WTC11 (cell line): ENCODE data around the gene MROH9. TPM values are rescaled to one million over a fixed set of nuclear protein-coding genes. Genes with fewer than 3 reads are reported as not detected.

Source experiments
- ATAC-seq: fragments of 200-7000 bp; cut with Tn5 transposase; 2 replicates; pipeline ENCODE4 v1.10.0; 2021; ENCODE audit warnings: mild to moderate bottlenecking, moderate library complexity
- CTCF ChIA-PET: fragments of 300-600 bp; sonication (Branson Sonifier 250); formaldehyde crosslinking; loops from one replicate; lab custom pipeline; 2021; ENCODE audit warnings: antibody characterized with exemption; lab: Charles Lee
- POLR2A ChIA-PET: fragments of 350-600 bp; sonication (Branson Sonifier 250); formaldehyde crosslinking; loops from one replicate; lab custom pipeline; 2021; ENCODE audit warnings: antibody characterized with exemption; lab: Charles Lee
- DNase-seq: peaks from one replicate; pipeline ENCODE4 v3.0.0; 2021; ENCODE audit warnings: low spot score
- H3K27ac Mint-ChIP-seq: 2 replicates; pipeline ENCODE4 v1.8.0; 2021; ENCODE audit warnings: mixed read lengths
- H3K27me3 Mint-ChIP-seq: 2 replicates; pipeline ENCODE4 v1.8.0; 2021; ENCODE audit warnings: low read depth, mild to moderate bottlenecking, moderate library complexity, mixed read lengths
- H3K36me3 Mint-ChIP-seq: 2 replicates; pipeline ENCODE4 v1.8.0; 2021; ENCODE audit warnings: mixed read lengths
- H3K4me1 Mint-ChIP-seq: 2 replicates; pipeline ENCODE4 v1.8.0; 2022; ENCODE audit warnings: mixed read lengths
- H3K4me3 Mint-ChIP-seq: 2 replicates; pipeline ENCODE4 v1.8.0; 2021; ENCODE audit warnings: mild to moderate bottlenecking, moderate library complexity, mixed read lengths
- H3K9me3 Mint-ChIP-seq: 2 replicates; pipeline ENCODE4 v1.8.0; 2021; ENCODE audit warnings: mixed read lengths
- ATF1 ChIP-seq: sonication (generic); formaldehyde crosslinking; IDR thresholded peaks from 2 replicates; pipeline ENCODE4 v1.8.1; 2023; ENCODE audit warnings: mild to moderate bottlenecking, moderate library complexity, missing genetic modification reagents
- ATF2 ChIP-seq: sonication (generic); formaldehyde crosslinking; IDR thresholded peaks from 2 replicates; pipeline ENCODE4 v1.8.1; 2022; ENCODE audit warnings: low read depth, missing genetic modification reagents, borderline replicate concordance
- ATF6 ChIP-seq: sonication (generic); formaldehyde crosslinking; IDR thresholded peaks from 2 replicates; pipeline ENCODE4 v1.8.1; 2023; ENCODE audit warnings: mild to moderate bottlenecking, missing genetic modification reagents
- CREB1 ChIP-seq: sonication (generic); formaldehyde crosslinking; IDR thresholded peaks from 2 replicates; pipeline ENCODE4 v1.8.0; 2023; ENCODE audit warnings: mild to moderate bottlenecking, missing genetic modification reagents
- E2F5 ChIP-seq: sonication (generic); formaldehyde crosslinking; IDR thresholded peaks from 2 replicates; pipeline ENCODE4 v1.8.1; 2022; ENCODE audit warnings: mild to moderate bottlenecking, moderate library complexity, missing genetic modification reagents
- ELF4 ChIP-seq: sonication (generic); formaldehyde crosslinking; IDR thresholded peaks from 2 replicates; pipeline ENCODE4 v1.8.1; 2022; ENCODE audit warnings: low read depth, mild to moderate bottlenecking, moderate library complexity, missing genetic modification reagents
- ERG ChIP-seq: fragments of 250-450 bp; sonication (Bioruptor Pico); IDR thresholded peaks from 2 replicates; pipeline ENCODE4 v1.8.0; 2021; ENCODE audit warnings: mild to moderate bottlenecking
- FOXK1 ChIP-seq: sonication (generic); formaldehyde crosslinking; IDR thresholded peaks from 2 replicates; pipeline ENCODE4 v1.8.0; 2022; ENCODE audit warnings: mild to moderate bottlenecking, moderate library complexity, missing genetic modification reagents
- FOXP1 ChIP-seq: sonication (generic); formaldehyde crosslinking; IDR thresholded peaks from 2 replicates; pipeline ENCODE4 v1.8.0; 2022; ENCODE audit warnings: missing genetic modification reagents, mild to moderate bottlenecking, moderate library complexity, borderline replicate concordance
- GRHL2 ChIP-seq: fragments of 250-450 bp; sonication (Bioruptor Pico); IDR thresholded peaks from 2 replicates; pipeline ENCODE4 v1.8.0; 2022; ENCODE audit warnings: mild to moderate bottlenecking, moderate library complexity; ENCODE audit not compliant: insufficient replicate concordance, severe bottlenecking
- HMGA2 ChIP-seq: fragments of 250-450 bp; sonication (Bioruptor Pico); IDR thresholded peaks from 2 replicates; pipeline ENCODE4 v1.4.0; 2021; ENCODE audit warnings: mild to moderate bottlenecking, moderate library complexity
- IRF1 ChIP-seq: sonication (generic); formaldehyde crosslinking; IDR thresholded peaks from 2 replicates; pipeline ENCODE4 v1.8.0; 2023; ENCODE audit warnings: missing genetic modification reagents
- JUN ChIP-seq: sonication (generic); formaldehyde crosslinking; IDR thresholded peaks from 2 replicates; pipeline ENCODE4 v1.8.0; 2023; ENCODE audit warnings: mild to moderate bottlenecking, missing genetic modification reagents
- MXD4 ChIP-seq: fragments of 250-450 bp; sonication (Bioruptor Pico); IDR thresholded peaks from 2 replicates; pipeline ENCODE4 v1.8.0; 2021; ENCODE audit warnings: mild to moderate bottlenecking, moderate library complexity, borderline replicate concordance
- NFATC4 ChIP-seq: fragments of 250-450 bp; sonication (Bioruptor Pico); IDR thresholded peaks from 2 replicates; pipeline ENCODE4 v1.9.0; 2021; ENCODE audit warnings: mild to moderate bottlenecking
- OVOL2 ChIP-seq: fragments of 250-450 bp; sonication (Bioruptor Pico); IDR thresholded peaks from 2 replicates; pipeline ENCODE4 v1.9.0; 2021; ENCODE audit warnings: mild to moderate bottlenecking, borderline replicate concordance
- TP53 ChIP-seq: sonication (generic); formaldehyde crosslinking; IDR thresholded peaks from 2 replicates; pipeline ENCODE4 v1.8.1; 2023; ENCODE audit warnings: mild to moderate bottlenecking, missing genetic modification reagents
- ZMAT4 ChIP-seq: fragments of 250-450 bp; sonication (Bioruptor Pico); IDR thresholded peaks from 2 replicates; pipeline ENCODE4 v1.9.0; 2021; ENCODE audit warnings: mild to moderate bottlenecking
- ZNF121 ChIP-seq: sonication (generic); formaldehyde crosslinking; IDR thresholded peaks from 2 replicates; pipeline ENCODE4 v1.8.0; 2023; ENCODE audit warnings: missing genetic modification reagents
- total RNA-seq: library from RNA; stranded (reverse); gene quantifications from 3 replicates; pipeline ENCODE4 v1.2.3, GENCODE V29; 2021

Gene MROH9
- total RNA-seq, 1 experiment from 2014 or later = not detected

- Mint-ChIP-seq H3K27me3 (no peaks in the 10 kb centered on the region), H3K4me1 (no peaks in the 10 kb centered on the region), H3K36me3 (no peaks in the 10 kb centered on the region), H3K9me3 (no peaks in the 10 kb centered on the region), H3K27ac (no peak overlapping the region), H3K4me3 (no peak overlapping the region)
- POLR2A ChIA-PET = no interaction called here
- DNase-seq = no peak
- TF ChIP-seq TP53 = no peak
- no peak for TF ChIP-seq ZMAT4 (CRISPR knock-in tag)
- no peak for ATAC-seq
- CTCF ChIA-PET = interaction anchor here (0.7 kb wide), 1 partner anchor 298 kb away, joined by 3 read pairs; no protein-coding TSS in a partner anchor
Measured at GRCh38 chr1:170986901-170987300, 51.6 kb downstream of the MROH9 start.

GRCh38 chr1:170987424-170987823, 52.1 kb downstream of the MROH9 start:
- ATAC-seq (no peak), DNase-seq (no peak)
- POLR2A ChIA-PET = no interaction called here
- Mint-ChIP-seq H3K27me3 (no peaks in the 10 kb centered on the region), H3K9me3 (no peaks in the 10 kb centered on the region), H3K27ac (no peak overlapping the region), H3K36me3 (no peaks in the 10 kb centered on the region), H3K4me3 (no peak overlapping the region), H3K4me1 (no peaks in the 10 kb centered on the region)
- CTCF ChIA-PET = interaction anchor here (0.7 to 1.1 kb wide), 2 partner anchors 20 to 298 kb away, joined by 3 to 4 read pairs; no protein-coding TSS in a partner anchor
- TF ChIP-seq MXD4 (CRISPR knock-in tag) = no peak
- no peak for TF ChIP-seq OVOL2 (CRISPR knock-in tag)
- TF ChIP-seq ELF4 (CRISPR knock-in tag) = no peak
- no peak for TF ChIP-seq E2F5 (CRISPR knock-in tag)
- no peak for TF ChIP-seq ZNF121 (CRISPR knock-in tag)
- TF ChIP-seq ATF1 = no peak

GRCh38 chr1:170993151-170993550, 57.8 kb downstream of the MROH9 start:
- no peak for TF ChIP-seq HMGA2
- TF ChIP-seq FOXK1 (CRISPR knock-in tag) = no peak
- TF ChIP-seq NFATC4 = no peak
- no peak for TF ChIP-seq ERG
- TF ChIP-seq IRF1 (CRISPR knock-in tag) = no peak
- no peak for TF ChIP-seq ELF4 (CRISPR knock-in tag)
- no peak for TF ChIP-seq ATF2 (CRISPR knock-in tag)
- no peak for TF ChIP-seq FOXP1 (CRISPR knock-in tag)
- TF ChIP-seq CREB1 (CRISPR knock-in tag) = no peak
- no peak for TF ChIP-seq ATF1
- no peak for TF ChIP-seq ATF6 (CRISPR knock-in tag)
- TF ChIP-seq ZNF121 (CRISPR knock-in tag) = no peak
- no peak for TF ChIP-seq GRHL2 (CRISPR knock-in tag)
- no peak for TF ChIP-seq JUN
- no peaks in the 10 kb centered on the region for H3K9me3 Mint-ChIP-seq
- no peaks in the 10 kb centered on the region for H3K4me1 Mint-ChIP-seq
- no peak overlapping the region for H3K27ac Mint-ChIP-seq
- ATAC-seq (no peak), DNase-seq (no peak)
- ChIA-PET CTCF (no interaction called here), POLR2A (no interaction called here)
- no peaks in the 10 kb centered on the region for H3K36me3 Mint-ChIP-seq
- H3K27me3 Mint-ChIP-seq = no peaks in the 10 kb centered on the region
- no peak overlapping the region for H3K4me3 Mint-ChIP-seq
